ENCODE measurements around the gene RAD51D.

- TF ChIP-seq EZH2 (IDR thresholded peaks at IDR 0.05; ENCODE audit: borderline replicate concordance, low read depth, low read length, poor library complexity, severe bottlenecking) (no peak), CTCF (conservative IDR thresholded peaks at IDR 0.05; ENCODE audit: low read depth, low read length) (no peak)
Observed at GRCh38 chr17:35051579-35052240, 68.0 kb downstream of the RAD51D start.

Measured in A673 (cell line).